GM18907 (cell line): ENCODE results near the gene MBD5.
"Not testable (repeated sequence)": the region's sequence is repeated elsewhere in the genome, so short reads cannot be mapped to it uniquely, and the experiment has no call there.

ENCODE experiments used
- ATAC-seq: cut with Tn5 transposase; IDR thresholded peaks from one replicate; pipeline ENCODE4 v1.9.1; 2021; ENCODE audit warnings: mild to moderate bottlenecking, moderate library complexity; ENCODE audit not compliant: unreplicated experiment

Gene MBD5

GRCh38 chr2:148541792-148542191 lies 520.9 kb downstream of the MBD5 start:
- no peak for ATAC-seq

- no peak for ATAC-seq
Measured at GRCh38 chr2:148542614-148543013, 521.7 kb downstream of the MBD5 start.

GRCh38 chr2:148543088-148543540 lies 522.2 kb downstream of the MBD5 start:
- not testable (repeated sequence) for ATAC-seq

GRCh38 chr2:148545390-148546256 lies 524.7 kb downstream of the MBD5 start:
- ATAC-seq: no peak

GRCh38 chr2:148546270-148546669 lies 525.4 kb downstream of the MBD5 start:
- ATAC-seq: no peak

- no peak for ATAC-seq
Measured at GRCh38 chr2:148548716-148549400, 528.0 kb downstream of the MBD5 start.

GRCh38 chr2:148552675-148553331 lies 531.9 kb downstream of the MBD5 start:
- peak; percentile 50 for ATAC-seq

- no peak for ATAC-seq
Measured at GRCh38 chr2:148553332-148553887, 532.5 kb downstream of the MBD5 start.

- no peak for ATAC-seq
Measured at GRCh38 chr2:148554459-148555247, 533.8 kb downstream of the MBD5 start.

- no peak for ATAC-seq
Measured at GRCh38 chr2:148555622-148556294, 534.9 kb downstream of the MBD5 start.

- ATAC-seq: peak; percentile 83
Measured at GRCh38 chr2:148557844-148558436, 537.0 kb downstream of the MBD5 start.

- ATAC-seq: no peak
Measured at GRCh38 chr2:148560496-148560895, 539.6 kb downstream of the MBD5 start.

GRCh38 chr2:148561389-148561788 lies 540.5 kb downstream of the MBD5 start:
- ATAC-seq: no peak

GRCh38 chr2:148565272-148565894 lies 544.5 kb downstream of the MBD5 start:
- no peak for ATAC-seq
